CD4-positive, alpha-beta T cell treated with Interleukin-10 for 1 hour (primary cell): Measurements from ENCODE around the gene HIP1R.

Source experiments
- DNase-seq: peaks from one replicate; pipeline ENCODE4 v3.0.0-alpha.2; 2020

Gene HIP1R

DNA sequence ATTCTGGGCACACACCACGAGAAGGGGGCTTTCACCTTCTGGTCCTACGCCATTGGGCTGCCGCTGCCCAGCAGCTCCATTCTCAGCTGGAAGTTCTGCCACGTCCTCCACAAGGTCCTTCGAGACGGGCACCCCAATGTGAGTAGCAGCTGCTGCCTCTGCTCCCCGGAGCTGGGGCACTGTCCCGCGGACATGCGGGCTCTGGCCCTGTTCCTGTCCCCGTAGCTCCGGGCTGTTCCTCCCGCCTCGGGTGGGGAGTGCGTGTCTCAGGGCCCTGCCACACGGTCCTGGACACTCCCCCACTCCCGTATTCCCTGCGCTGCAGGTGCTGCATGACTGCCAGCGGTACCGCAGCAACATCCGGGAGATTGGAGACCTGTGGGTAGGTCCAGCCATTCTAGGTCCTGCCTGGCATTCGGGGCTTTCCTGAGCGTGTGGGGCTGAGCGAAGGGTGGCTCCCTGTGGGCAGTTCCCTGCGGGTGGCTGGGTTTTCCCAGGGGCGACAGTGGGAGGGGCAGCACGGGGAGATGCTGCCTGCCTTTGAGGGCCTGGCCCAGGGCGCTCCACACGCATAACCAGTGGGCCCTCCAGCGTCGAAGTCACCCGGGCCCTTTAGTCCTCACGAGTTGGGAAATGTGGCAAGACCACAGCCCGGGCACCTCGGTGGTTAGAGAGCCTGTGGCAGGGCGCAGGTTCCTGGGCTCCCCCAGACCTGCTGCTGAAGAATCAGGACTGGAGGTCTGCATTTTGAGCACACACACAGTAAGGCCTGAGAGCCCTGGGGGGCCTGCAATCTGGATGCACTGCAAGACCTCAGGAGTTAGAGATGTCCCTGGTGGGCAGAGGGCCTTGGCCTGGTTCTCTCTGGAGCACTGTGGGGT is 13.5 kb downstream of the HIP1R start:
- DNase-seq: no peak

DNA sequence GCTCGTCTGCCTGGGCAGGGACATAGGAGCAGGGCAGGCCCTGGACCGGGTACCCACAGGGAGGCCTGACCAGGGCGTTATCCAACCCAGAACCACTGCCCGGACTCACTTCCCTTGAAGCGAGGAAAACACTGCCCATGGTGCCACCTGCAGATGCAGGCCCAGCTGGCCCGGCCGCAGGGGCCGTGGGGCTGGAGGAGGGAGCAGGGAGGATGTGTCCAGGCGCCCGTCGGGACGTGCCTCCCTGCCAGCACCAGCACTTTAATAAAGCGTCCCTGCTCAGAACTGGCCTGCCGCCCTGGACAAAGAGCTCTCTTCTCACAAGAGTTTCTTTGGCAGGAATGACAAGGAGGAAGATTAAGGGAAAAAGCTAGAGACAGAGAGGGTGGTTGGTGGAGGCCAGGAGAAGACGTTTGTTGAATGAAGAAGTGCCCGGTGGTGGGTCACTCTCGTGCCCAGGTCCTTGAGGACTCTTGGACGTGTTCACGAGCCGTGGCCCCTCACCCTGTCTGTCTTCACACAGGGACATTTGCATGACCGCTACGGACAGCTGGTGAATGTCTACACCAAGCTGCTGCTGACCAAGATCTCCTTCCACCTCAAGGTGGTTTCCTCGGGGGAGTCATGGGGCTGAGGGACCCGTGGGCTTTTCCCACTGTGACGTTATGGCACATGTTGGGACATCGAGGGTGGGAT is 14.2 kb downstream of the HIP1R start:
- no peak for DNase-seq

DNA sequence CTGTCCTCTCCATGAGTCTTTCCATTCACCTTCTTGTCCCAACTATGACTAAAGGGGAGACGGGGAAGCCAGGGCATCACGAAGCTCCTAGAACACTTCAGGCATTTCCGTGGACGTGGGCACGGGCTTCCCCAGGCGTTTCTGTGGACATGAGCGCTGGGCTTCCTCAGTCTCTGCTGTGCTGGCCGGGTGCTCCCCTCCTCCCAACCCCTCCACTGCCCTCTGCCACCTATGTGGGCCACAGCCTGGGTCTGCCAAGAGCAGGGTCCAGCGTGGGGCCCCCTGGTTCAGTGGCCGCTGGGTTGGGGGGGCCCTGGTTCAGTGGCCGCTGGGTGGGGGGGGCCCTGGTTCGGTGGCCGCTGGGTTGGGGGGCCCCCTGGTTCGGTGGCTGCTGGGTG is 14.8 kb downstream of the HIP1R start:
- no peak for DNase-seq

DNA sequence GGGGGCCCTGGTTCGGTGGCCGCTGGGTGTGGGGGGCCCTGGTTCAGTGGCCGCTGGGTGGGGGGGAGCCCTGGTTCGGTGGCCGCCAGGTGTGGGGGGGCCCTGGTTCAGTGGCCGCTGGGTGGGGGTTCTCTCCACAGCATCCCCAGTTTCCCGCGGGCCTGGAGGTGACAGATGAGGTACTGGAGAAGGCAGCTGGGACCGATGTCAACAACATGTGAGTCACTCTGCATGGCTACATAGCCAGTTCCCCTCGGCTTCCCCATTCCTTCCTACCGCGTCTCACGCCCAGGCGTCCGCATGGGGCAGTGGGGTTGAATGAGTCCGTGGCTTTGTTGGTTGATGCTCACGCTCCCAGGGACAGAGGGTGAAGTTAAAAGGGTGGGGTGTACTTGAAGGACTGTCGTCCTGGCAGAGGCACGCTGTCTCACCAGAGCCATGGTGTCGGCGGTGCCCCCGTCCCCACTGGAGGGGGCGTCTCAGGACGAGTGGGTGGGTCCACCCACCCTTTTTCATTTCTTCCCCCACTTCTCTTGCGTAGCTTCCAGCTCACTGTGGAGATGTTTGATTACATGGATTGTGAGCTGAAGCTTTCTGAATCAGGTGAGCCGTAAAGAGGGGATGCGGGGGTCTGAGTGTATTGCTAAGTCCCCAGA is 15.6 kb downstream of the HIP1R start:
- DNase-seq: no peak

DNA sequence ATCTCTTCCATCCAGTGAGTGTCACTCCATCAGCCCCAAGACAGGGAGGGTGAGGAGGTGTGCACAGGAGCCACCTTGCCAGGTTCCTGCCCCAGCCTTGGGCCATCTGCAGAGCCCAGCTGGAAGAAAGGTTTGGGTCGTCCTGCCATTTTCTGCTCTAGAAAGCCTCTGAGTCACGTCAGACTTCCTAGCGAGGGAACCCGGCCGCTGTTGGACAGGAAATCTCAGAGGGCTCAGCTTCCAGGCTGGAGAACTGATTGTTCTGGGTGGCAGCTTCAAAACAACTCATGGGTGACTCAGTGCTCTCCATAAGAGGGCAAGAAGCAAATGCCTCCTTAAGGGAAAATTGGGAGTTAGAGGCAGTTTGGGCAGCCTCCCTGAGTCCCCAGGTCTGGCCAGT is 16.6 kb downstream of the HIP1R start:
- DNase-seq: no peak

DNA sequence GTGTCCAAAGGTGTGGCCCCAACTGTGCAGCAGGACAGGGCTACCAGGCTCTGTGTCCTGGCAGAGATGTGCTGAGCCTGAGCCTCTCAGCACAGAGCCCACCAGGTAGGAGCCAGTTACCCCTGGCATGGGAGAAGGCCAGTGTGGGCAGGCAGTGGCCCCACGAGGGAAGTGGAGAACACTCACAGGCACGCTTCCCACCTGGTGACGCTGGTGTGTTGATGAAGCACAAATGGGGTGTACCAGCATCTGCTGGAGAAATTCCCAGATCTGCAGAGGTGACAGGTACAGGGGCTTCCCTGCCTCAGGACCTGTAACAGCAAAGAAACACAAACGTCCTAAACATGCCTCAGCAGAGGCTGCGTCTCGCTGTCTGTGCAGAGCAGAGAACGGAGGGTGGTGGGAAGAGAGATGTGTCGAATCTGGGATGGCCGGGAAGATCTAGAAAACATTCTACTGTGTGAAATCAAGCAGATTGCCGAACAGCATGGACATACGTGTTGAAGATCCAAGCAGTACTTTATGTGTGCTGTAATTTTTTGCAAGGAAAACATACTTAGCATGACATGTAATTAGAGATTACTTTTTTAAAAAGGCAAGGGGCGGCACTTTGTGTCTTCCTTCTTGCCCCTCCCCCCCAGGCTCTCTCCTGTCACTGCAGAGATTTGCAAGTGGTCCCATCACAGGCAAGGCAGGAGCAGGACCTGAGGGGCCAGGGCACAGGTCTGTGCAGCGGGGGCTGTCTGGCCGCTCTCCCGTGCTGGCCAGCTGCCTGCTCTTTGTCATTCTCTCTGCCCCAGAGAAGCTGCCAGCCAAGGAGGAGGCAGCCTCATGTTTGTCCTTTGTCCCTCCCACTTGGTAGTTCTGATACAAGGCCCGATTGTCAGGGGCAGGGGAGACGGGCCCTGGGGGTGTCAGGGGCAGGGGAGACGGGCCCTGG is 17.3 kb downstream of the HIP1R start:
- DNase-seq: no peak

DNA sequence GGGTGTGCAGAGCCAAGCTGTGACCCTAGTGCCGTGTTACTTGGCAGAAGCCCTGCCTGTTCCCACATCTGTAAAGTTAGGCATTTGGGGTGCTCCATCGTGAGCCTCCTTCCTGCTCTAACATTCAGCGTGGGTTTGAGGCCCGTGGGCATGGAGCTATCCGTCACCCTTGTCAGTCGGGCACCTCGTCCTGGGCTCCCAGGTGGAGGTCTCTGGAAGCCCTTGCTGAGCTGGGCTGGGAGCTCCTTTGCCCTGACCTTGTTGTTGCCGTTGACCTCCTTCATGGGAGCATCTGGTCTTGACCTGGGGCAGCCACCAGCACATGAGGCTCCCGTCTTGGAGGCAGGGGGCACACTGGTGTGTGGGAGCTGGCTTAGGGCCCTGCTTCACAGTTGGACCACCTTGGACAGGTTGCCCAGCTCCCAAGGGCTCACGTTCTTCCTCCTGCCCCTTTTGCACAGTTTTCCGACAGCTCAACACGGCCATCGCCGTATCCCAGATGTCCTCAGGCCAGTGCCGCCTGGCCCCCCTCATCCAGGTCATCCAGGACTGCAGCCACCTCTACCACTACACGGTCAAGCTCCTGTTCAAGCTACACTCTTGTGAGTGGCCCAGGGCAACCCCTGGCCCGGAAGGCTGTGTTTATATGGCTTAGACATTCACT is 18.5 kb downstream of the HIP1R start:
- no peak for DNase-seq

DNA sequence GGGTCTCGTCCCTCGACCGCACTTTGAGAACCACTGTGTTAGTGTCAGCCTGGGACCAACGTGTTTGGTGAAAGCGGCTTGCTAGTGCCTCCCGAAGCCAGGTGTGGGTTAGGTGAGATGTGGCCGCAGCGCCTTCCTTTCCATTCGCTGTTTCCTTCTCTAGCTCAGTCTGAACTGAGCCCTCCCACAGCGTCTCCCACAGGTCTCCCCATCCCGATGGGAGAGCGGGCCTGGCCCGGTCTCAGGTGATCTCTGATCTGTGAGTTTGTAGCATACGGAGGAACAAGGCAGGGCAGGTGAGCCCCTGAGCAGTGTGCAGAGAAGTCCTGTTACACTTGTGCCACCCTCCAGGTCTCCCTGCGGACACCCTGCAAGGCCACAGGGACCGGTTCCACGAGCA is 19.3 kb downstream of the HIP1R start:
- DNase-seq: no peak

DNA sequence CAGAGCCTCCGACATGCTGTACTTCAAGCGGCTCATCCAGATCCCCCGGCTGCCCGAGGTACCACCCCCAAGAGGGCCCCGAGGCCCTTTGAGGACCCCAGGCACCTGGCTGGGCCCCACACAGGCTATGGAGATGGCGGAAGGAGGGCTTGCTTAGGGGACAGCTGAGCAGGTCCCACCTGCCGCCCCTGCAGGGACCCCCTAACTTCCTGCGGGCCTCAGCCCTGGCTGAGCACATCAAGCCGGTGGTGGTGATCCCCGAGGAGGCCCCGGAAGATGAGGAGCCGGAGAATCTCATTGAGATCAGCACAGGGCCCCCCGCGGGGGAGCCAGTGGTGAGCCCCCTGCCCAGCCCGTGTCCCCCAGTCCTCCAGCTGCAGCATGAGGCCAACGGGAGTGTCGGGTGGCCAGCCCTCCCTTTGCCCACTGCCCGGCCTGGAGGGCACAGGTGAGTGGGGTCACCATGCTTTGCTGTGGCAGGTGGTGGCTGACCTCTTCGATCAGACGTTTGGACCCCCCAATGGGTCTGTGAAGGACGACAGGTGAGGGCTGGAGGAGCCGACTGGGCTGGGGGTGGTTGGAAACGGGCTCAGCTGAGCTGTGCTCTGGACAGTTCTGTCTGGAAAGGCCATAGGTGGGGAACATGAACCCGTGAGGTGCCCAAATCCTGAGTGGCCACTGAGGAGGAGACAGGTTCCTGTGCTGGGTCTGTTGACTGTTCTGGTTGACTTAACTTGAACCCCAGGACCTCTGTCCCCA is 20.0 kb downstream of the HIP1R start:
- DNase-seq: no peak

DNA sequence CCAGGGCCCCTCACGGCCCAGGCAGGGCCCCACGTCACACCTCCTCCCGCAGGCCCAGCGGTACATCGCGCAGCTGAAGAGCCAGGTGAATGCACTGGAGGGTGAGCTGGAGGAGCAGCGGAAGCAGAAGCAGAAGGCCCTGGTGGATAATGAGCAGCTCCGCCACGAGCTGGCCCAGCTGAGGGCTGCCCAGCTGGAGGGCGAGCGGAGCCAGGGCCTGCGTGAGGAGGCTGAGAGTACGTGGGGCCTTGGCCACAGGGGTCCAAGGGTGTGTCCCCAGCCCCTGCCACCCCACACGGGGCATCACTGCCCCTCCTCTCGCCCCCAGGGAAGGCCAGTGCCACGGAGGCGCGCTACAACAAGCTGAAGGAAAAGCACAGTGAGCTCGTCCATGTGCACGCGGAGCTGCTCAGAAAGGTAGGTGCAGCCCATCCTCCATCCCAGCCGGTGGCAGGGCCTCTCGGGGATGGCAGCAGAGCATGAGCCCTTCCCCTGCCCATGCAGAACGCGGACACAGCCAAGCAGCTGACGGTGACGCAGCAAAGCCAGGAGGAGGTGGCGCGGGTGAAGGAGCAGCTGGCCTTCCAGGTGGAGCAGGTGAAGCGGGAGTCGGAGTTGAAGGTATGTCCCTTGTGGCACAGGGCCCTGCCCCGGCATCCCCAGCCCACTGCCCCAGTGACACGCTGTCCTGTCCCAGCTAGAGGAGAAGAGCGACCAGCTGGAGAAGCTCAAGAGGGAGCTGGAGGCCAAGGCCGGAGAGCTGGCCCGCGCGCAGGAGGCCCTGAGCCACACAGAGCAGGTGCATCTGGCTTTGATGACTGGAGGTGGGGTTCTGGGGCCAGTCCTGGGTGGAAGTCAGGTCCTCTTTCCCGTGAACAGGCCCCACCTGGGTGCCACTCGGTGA is 20.9 kb downstream of the HIP1R start:
- no peak for DNase-seq

DNA sequence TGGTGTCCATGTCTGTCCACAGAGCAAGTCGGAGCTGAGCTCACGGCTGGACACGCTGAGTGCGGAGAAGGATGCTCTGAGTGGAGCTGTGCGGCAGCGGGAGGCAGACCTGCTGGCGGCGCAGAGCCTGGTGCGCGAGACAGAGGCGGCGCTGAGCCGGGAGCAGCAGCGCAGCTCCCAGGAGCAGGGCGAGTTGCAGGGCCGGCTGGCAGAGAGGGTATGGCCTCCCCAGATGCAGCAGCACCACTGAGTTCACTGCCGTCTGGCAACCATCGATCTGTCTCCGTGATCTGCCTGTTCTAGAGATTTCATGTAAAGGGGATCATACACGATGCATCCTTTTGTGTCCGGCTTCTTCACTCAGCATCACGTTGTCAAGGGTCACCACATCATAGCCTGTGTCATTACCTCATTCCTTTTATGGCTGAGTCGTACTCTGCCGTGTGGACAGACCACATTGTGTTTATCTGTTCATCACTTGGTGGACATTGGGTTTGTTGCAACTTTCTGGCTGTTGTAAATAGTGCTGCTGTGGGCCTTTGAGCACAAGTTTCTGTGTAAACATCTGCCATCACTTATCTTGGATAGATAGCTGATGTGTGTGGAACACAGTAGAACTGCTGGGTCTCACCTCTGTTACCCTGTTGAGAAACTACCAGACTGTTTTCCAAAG is 21.9 kb downstream of the HIP1R start:
- no peak for DNase-seq

DNA sequence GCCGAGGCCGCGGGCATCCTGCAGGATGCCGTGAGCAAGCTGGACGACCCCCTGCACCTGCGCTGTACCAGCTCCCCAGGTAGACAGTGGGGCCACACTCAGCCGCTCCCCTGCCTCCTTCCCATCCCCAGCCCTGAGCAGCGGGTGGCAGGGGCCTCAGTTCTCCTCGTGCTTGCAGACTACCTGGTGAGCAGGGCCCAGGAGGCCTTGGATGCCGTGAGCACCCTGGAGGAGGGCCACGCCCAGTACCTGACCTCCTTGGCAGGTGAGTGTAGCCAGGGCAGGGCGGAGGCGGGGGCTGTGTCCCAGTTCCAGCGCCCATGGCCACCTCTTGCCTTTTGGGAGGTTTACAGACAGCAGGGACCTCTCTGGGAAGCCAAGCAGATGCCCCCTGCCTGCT is 22.9 kb downstream of the HIP1R start:
- no peak for DNase-seq

DNA sequence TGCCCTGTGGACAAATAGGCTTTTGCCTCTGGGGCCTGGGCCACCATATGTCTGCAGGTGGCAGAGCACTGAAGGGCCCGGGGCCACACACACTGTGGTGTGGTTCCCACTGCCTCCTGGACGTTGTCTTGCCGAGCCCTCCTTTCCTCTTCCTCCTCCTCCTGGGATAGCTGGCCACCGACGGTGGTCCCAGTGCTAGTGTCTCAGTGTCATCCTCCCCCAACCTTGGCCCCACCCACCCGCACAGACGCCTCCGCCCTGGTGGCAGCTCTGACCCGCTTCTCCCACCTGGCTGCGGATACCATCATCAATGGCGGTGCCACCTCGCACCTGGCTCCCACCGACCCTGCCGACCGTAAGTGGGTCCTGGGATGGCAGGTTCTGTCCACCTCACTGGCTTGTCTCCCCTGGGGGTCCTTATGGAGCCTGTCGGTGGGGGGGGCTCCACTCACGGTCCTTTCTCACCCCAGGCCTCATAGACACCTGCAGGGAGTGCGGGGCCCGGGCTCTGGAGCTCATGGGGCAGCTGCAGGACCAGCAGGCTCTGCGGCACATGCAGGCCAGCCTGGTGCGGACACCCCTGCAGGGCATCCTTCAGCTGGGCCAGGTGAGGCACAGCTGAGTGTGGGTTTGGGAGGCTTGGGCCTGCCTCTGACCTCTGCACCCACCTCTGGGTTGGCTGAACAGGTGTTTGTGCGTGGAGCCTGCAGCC is 23.5 kb downstream of the HIP1R start:
- no peak for DNase-seq

DNA sequence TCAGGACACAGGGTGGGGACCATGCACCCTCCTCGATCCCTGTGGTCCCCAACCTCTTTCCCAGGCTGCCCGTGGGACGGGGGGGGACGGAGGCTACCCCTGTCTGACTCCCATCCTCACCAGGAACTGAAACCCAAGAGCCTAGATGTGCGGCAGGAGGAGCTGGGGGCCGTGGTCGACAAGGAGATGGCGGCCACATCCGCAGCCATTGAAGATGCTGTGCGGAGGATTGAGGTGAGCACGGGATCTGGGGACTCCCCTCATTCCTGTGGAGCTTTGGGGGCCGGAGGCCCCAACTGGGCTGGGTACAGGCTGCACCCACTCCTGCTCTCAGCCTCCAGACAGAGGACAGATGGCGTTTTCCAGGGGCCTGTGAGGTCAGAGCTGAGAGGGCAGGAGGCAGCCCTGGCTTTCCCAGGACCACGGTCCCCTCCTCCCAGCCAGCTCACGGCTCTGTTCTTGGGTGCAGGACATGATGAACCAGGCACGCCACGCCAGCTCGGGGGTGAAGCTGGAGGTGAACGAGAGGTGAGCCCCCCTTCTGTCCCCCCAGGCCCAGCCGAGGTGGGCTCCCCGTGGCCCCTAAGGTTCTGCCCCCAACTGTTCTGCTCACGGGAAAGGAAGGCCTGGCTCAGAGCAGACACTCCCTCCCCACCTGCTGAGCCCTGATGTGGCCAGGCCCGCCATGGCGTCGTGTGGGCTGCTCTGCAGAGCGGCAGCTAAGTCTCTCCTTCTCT is 24.2 kb downstream of the HIP1R start:
- DNase-seq: no peak

DNA sequence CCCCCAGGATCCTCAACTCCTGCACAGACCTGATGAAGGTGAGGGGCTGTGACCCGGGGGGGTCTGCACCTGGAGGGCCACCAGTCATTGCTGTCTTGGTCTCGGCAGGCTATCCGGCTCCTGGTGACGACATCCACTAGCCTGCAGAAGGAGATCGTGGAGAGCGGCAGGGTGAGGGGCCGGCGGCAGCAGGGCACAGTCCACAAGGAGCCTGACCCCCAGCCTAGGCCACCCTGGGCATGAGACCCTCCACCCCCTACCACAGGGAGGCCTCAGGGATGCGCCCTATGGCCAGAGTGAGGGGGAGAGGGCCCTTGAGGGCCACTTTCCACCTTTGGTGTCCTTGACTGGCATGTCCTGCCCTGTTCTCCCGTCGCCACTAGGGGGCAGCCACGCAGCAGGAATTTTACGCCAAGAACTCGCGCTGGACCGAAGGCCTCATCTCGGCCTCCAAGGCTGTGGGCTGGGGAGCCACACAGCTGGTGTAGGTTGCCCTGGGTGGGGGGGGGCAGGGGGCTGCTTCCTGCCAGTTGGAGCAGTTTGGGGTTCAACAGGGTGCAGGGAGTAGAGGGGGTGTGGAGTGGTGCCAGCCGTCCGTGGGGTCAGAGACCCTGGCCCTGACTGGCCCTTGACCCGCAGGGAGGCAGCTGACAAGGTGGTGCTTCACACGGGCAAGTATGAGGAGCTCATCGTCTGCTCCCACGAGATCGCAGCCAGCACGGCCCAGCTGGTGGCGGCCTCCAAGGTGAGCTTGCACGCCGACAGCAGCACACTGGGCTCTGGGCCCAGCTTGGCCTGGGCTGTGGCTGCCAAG is 25.0 kb downstream of the HIP1R start:
- peak; percentile 82 for DNase-seq

DNA sequence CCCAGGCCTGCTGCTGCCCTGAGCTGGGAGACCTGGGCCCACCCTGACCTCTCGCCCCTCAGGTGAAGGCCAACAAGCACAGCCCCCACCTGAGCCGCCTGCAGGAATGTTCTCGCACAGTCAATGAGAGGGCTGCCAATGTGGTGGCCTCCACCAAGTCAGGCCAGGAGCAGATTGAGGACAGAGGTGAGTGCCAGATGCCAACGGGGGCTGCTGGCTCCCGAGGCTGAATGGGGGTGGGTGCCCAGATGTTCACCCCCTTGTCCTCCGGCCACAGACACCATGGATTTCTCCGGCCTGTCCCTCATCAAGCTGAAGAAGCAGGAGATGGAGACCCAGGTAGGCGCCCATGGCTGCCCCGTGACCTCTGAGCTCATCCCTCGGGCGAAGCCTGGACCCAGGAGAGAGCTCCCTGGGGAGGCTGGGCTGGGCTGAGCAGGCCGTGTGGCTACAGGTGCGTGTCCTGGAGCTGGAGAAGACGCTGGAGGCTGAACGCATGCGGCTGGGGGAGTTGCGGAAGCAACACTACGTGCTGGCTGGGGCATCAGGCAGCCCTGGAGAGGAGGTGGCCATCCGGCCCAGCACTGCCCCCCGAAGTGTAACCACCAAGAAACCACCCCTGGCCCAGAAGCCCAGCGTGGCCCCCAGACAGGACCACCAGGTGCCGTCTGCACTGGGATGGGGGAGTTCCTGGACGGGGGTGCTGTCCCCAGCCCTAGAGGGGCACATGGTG is 25.8 kb downstream of the HIP1R start:
- DNase-seq: no peak

DNA sequence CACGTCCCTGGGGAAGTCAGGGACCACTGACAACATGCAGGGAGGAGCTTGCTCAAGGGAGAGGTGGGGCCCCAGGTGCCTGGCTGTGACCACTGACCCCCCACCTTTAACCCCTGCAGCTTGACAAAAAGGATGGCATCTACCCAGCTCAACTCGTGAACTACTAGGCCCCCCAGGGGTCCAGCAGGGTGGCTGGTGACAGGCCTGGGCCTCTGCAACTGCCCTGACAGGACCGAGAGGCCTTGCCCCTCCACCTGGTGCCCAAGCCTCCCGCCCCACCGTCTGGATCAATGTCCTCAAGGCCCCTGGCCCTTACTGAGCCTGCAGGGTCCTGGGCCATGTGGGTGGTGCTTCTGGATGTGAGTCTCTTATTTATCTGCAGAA is 26.3 kb downstream of the HIP1R start:
- no peak for DNase-seq
